GM12878 (cell line): Measurements from ENCODE around the gene DNAJC15.

Experiments
- ATF7 ChIP-seq: fragments of 450-650 bp; IDR thresholded peaks from 2 replicates; pipeline ENCODE4 v1.6.1; 2016; ENCODE audit warnings: low read depth, mild to moderate bottlenecking
- EP300 ChIP-seq, 2 experiments: fragments of 150-350 bp in 1 of 2; IDR thresholded peaks; 2 replicates each; pipeline ENCODE4 v1.6.1; 2011 to 2012; ENCODE audit warnings: low read depth in 2 of 2, low read length in 2 of 2, borderline replicate concordance in 1 of 2, improper control_type of control experiment in 1 of 2, inconsistent platforms in 1 of 2; ENCODE audit not compliant: control insufficient read depth in 1 of 2
- FOXM1 ChIP-seq: IDR thresholded peaks from 2 replicates; pipeline ENCODE4 v1.6.1; 2012; ENCODE audit warnings: low read depth, mild to moderate bottlenecking, inconsistent platforms, low read length, moderate library complexity
- MYC ChIP-seq: IDR thresholded peaks from 2 replicates; pipeline ENCODE4 v1.6.1; 2011; ENCODE audit warnings: mild to moderate bottlenecking, low read length, moderate library complexity, inconsistent platforms; ENCODE audit not compliant: insufficient read depth, insufficient replicate concordance, insufficient read length, severe bottlenecking
- NRF1 ChIP-seq: conservative IDR thresholded peaks from 2 replicates; pipeline ENCODE4 v1.6.1; 2011; ENCODE audit warnings: mild to moderate bottlenecking, low read depth, low read length, improper control_type of control experiment
- POLR2A ChIP-seq: IDR thresholded peaks from 2 replicates; pipeline ENCODE4 v1.6.1; 2011; ENCODE audit warnings: low read depth, mild to moderate bottlenecking, low read length
- SPI1 ChIP-seq: IDR thresholded peaks from 2 replicates; pipeline ENCODE4 v1.6.1; 2011; ENCODE audit warnings: low read depth, mild to moderate bottlenecking, low read length, moderate library complexity, borderline replicate concordance; ENCODE audit not compliant: insufficient read depth
- SUPT20H ChIP-seq: IDR thresholded peaks from 2 replicates; pipeline ENCODE4 v1.6.1; 2011; ENCODE audit warnings: low read depth, mild to moderate bottlenecking, low read length, moderate library complexity, borderline replicate concordance; ENCODE audit not compliant: control insufficient read depth
- TF ChIP-seq, protein P1 (sequence below), 3 experiments: IDR thresholded peaks in 2 of 3; conservative IDR thresholded peaks in 1 of 3; 2 replicates each; pipeline ENCODE4 v1.5.1; 2011; ENCODE audit warnings: low read depth in 3 of 3, low read length in 3 of 3, mild to moderate bottlenecking in 3 of 3, control low read depth in 2 of 3, moderate library complexity in 2 of 3, inconsistent platforms in 1 of 3, mixed read lengths in 1 of 3; ENCODE audit not compliant: control insufficient read depth in 2 of 3, insufficient read depth in 1 of 3; ENCODE audit errors: extremely low read depth in 1 of 3

DNA sequence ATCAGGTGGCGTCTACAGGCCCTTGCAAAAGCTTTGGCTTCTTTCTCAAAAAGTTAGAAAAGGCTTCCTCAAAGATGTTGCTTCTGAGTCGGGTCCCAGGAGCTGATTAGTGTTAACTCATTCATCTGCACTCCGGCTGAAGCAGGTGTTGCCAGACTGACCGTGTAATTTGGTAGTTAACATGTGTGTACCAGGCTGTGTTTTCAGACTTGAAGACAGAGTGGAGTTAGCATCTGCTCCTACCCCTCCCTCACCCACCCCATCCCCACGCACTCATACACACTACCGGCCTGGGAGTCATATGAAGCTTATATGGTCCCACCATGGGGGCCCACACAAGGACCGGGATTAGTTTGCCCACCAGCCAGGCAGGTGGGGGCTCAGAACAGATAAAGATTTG lies 111.5 kb downstream of the DNAJC15 start:
- TF ChIP-seq EP300 (IDR thresholded peaks at IDR 0.05; ENCODE audit: borderline replicate concordance in 1 of 2, control insufficient read depth in 1 of 2, low read depth in 2 of 2, low read length in 2 of 2), result no peak
- TF ChIP-seq SUPT20H, result no peak
- TF ChIP-seq MYC, result no peak
- TF ChIP-seq NRF1, result no peak
- no peak for TF ChIP-seq POLR2A
- TF ChIP-seq, protein P1, sequence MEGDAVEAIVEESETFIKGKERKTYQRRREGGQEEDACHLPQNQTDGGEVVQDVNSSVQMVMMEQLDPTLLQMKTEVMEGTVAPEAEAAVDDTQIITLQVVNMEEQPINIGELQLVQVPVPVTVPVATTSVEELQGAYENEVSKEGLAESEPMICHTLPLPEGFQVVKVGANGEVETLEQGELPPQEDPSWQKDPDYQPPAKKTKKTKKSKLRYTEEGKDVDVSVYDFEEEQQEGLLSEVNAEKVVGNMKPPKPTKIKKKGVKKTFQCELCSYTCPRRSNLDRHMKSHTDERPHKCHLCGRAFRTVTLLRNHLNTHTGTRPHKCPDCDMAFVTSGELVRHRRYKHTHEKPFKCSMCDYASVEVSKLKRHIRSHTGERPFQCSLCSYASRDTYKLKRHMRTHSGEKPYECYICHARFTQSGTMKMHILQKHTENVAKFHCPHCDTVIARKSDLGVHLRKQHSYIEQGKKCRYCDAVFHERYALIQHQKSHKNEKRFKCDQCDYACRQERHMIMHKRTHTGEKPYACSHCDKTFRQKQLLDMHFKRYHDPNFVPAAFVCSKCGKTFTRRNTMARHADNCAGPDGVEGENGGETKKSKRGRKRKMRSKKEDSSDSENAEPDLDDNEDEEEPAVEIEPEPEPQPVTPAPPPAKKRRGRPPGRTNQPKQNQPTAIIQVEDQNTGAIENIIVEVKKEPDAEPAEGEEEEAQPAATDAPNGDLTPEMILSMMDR (IDR thresholded peaks at IDR 0.05 in 2 of 3, conservative IDR thresholded peaks at IDR 0.05 in 1 of 3; ENCODE audit: control insufficient read depth in 2 of 3, extremely low read depth in 1 of 3, insufficient read depth in 1 of 3, low read depth in 3 of 3, low read length in 3 of 3), result no peak
- no peak for TF ChIP-seq SPI1
- TF ChIP-seq ATF7, result no peak
- no peak for TF ChIP-seq FOXM1
